ENCODE measurements around the gene CTNNA3. TPM values are rescaled to one million over a fixed set of nuclear protein-coding genes. Genes with fewer than 3 reads are reported as not detected.
"Not testable (repeated sequence)": the region's sequence is repeated elsewhere in the genome, so short reads cannot be mapped to it uniquely, and the experiment has no call there.

CTNNA3 gene
- total RNA-seq, 2 experiments from 2014 or later = 0.30 TPM; not detected in 1

- POLR2A ChIA-PET = no interaction called here
- no peaks in the 10 kb centered on the region for H3K36me3 Mint-ChIP-seq (ENCODE audit: low read depth)
- H3K4me3 Mint-ChIP-seq = no peak overlapping the region
- H3K9me3 Mint-ChIP-seq (ENCODE audit: low read depth) = peaks cover 4% of the 10 kb centered on the region
- no peaks in the 10 kb centered on the region for H3K4me1 Mint-ChIP-seq
- peaks cover 6% of the 10 kb centered on the region for H3K27me3 Mint-ChIP-seq
- CTCF ChIA-PET = interaction anchor here (0.6 kb wide), 1 partner anchor 158 kb away, joined by 3 read pairs; no protein-coding TSS in a partner anchor
- ATAC-seq = no peak
- no peak for DNase-seq
- no peak overlapping the region for H3K27ac Mint-ChIP-seq
- intact Hi-C loops (cut with DNase I, micrococcal nuclease) = no loop called here
Measured at GRCh38 chr10:67433276-67433675, 262.7 kb downstream of the CTNNA3 start.

- POLR2A ChIA-PET = no interaction called here
- intact Hi-C loops (cut with DNase I, micrococcal nuclease) = no loop called here
- peaks cover 1% of the 10 kb centered on the region for H3K9me3 Mint-ChIP-seq (ENCODE audit: low read depth)
- ATAC-seq (no peak), DNase-seq (no peak)
- H3K4me1 Mint-ChIP-seq = no peaks in the 10 kb centered on the region
- no peak overlapping the region for H3K27ac Mint-ChIP-seq
- no peak overlapping the region for H3K4me3 Mint-ChIP-seq
- H3K27me3 Mint-ChIP-seq = peaks cover 2% of the 10 kb centered on the region
- H3K36me3 Mint-ChIP-seq (ENCODE audit: low read depth) = no peaks in the 10 kb centered on the region
- CTCF ChIA-PET = interaction anchor here (0.9 kb wide), 2 partner anchors 118 to 386 kb away, joined by 3 read pairs; no protein-coding TSS in a partner anchor
Measured at GRCh38 chr10:67402620-67403019, 293.4 kb downstream of the CTNNA3 start.

- DNase-seq (no peak), ATAC-seq (no peak)
- Mint-ChIP-seq H3K4me3 (no peak overlapping the region), H3K27ac (no peak overlapping the region), H3K36me3 (ENCODE audit: low read depth) (no peaks in the 10 kb centered on the region), H3K27me3 (peaks cover 2% of the 10 kb centered on the region), H3K9me3 (ENCODE audit: low read depth) (peaks cover 1% of the 10 kb centered on the region), H3K4me1 (no peaks in the 10 kb centered on the region)
- CTCF ChIA-PET = interaction anchor here (0.9 kb wide), 2 partner anchors 119 to 387 kb away, joined by 3 read pairs; no protein-coding TSS in a partner anchor
- POLR2A ChIA-PET = no interaction called here
- intact Hi-C loops (cut with DNase I, micrococcal nuclease) = no loop called here
Measured at GRCh38 chr10:67401711-67402110, 294.3 kb downstream of the CTNNA3 start.

- POLR2A ChIA-PET; H3K27ac Mint-ChIP-seq; DNase-seq; H3K4me1 Mint-ChIP-seq; H3K36me3 Mint-ChIP-seq (ENCODE audit: low read depth); CTCF ChIA-PET; ATAC-seq; H3K9me3 Mint-ChIP-seq (ENCODE audit: low read depth); H3K4me3 Mint-ChIP-seq; intact Hi-C loops (cut with DNase I, micrococcal nuclease): not testable (repeated sequence)
- H3K27me3 Mint-ChIP-seq = peaks cover 12% of the 10 kb centered on the region
Measured at GRCh38 chr10:67386841-67387533, 309.0 kb downstream of the CTNNA3 start.

- Mint-ChIP-seq H3K4me3 (no peak overlapping the region), H3K36me3 (ENCODE audit: low read depth) (no peaks in the 10 kb centered on the region), H3K4me1 (peaks cover 3% of the 10 kb centered on the region), H3K9me3 (ENCODE audit: low read depth) (no peaks in the 10 kb centered on the region), H3K27ac (no peak overlapping the region), H3K27me3 (peaks cover 14% of the 10 kb centered on the region)
- POLR2A ChIA-PET = no interaction called here
- intact Hi-C loops (cut with DNase I, micrococcal nuclease) = no loop called here
- ATAC-seq = no peak
- CTCF ChIA-PET = no interaction called here
- no peak for DNase-seq
Measured at GRCh38 chr10:67386260-67386659, 309.7 kb downstream of the CTNNA3 start.

GRCh38 chr10:67385566-67385965, 310.4 kb downstream of the CTNNA3 start:
- no peaks in the 10 kb centered on the region for H3K36me3 Mint-ChIP-seq (ENCODE audit: low read depth)
- no peak overlapping the region for H3K27ac Mint-ChIP-seq
- peaks cover 3% of the 10 kb centered on the region for H3K4me1 Mint-ChIP-seq
- ATAC-seq (no peak), DNase-seq (no peak)
- ChIA-PET POLR2A (no interaction called here), CTCF (no interaction called here)
- peaks cover 14% of the 10 kb centered on the region for H3K27me3 Mint-ChIP-seq
- intact Hi-C loops (cut with DNase I, micrococcal nuclease) = no loop called here
- no peak overlapping the region for H3K4me3 Mint-ChIP-seq
- no peaks in the 10 kb centered on the region for H3K9me3 Mint-ChIP-seq (ENCODE audit: low read depth)

- no peak overlapping the region for H3K27ac Mint-ChIP-seq
- H3K4me3 Mint-ChIP-seq = no peak overlapping the region
- H3K36me3 Mint-ChIP-seq (ENCODE audit: low read depth) = no peaks in the 10 kb centered on the region
Measured at GRCh38 chr10:67385089-67385488, 310.9 kb downstream of the CTNNA3 start.

GRCh38 chr10:67331121-67331910, 364.7 kb downstream of the CTNNA3 start:
- ATAC-seq (no peak), DNase-seq (no peak)
- no peaks in the 10 kb centered on the region for H3K9me3 Mint-ChIP-seq (ENCODE audit: low read depth)
- ChIA-PET POLR2A (no interaction called here), CTCF (no interaction called here)
- H3K4me3 Mint-ChIP-seq = no peak overlapping the region
- H3K27me3 Mint-ChIP-seq = no peaks in the 10 kb centered on the region
- no peak overlapping the region for H3K27ac Mint-ChIP-seq
- no peaks in the 10 kb centered on the region for H3K4me1 Mint-ChIP-seq
- intact Hi-C loops (cut with DNase I, micrococcal nuclease) = no loop called here
- no peaks in the 10 kb centered on the region for H3K36me3 Mint-ChIP-seq (ENCODE audit: low read depth)

More at GRCh38 chr10:67385089-67385488, 310.9 kb downstream of the CTNNA3 start:
- no peak for DNase-seq
- CTCF ChIA-PET = no interaction called here
- Mint-ChIP-seq H3K4me1 (peaks cover 3% of the 10 kb centered on the region), H3K27me3 (peaks cover 14% of the 10 kb centered on the region), H3K9me3 (ENCODE audit: low read depth) (no peaks in the 10 kb centered on the region)
- intact Hi-C loops (cut with DNase I, micrococcal nuclease) = no loop called here
- no peak for ATAC-seq
- POLR2A ChIA-PET = no interaction called here

GRCh38 chr10:67327626-67328535, 368.1 kb downstream of the CTNNA3 start:
- Mint-ChIP-seq H3K9me3 (ENCODE audit: low read depth) (peaks cover 9% of the 10 kb centered on the region), H3K27me3 (no peaks in the 10 kb centered on the region), H3K27ac (no peak overlapping the region), H3K4me1 (no peaks in the 10 kb centered on the region), H3K4me3 (no peak overlapping the region), H3K36me3 (ENCODE audit: low read depth) (peaks cover 2% of the 10 kb centered on the region)
- no peak for ATAC-seq
- ChIA-PET POLR2A (no interaction called here), CTCF (no interaction called here)
- intact Hi-C loops (cut with DNase I, micrococcal nuclease) = no loop called here
- DNase-seq = no peak

- Mint-ChIP-seq H3K27me3 (peaks cover 4% of the 10 kb centered on the region), H3K36me3 (ENCODE audit: low read depth) (peaks cover 2% of the 10 kb centered on the region), H3K4me1 (no peaks in the 10 kb centered on the region), H3K9me3 (ENCODE audit: low read depth) (peaks cover 5% of the 10 kb centered on the region), H3K4me3 (no peak overlapping the region), H3K27ac (no peak overlapping the region)
- DNase-seq (no peak), ATAC-seq (no peak)
- intact Hi-C loops (cut with DNase I, micrococcal nuclease) = no loop called here
- POLR2A ChIA-PET = no interaction called here
- CTCF ChIA-PET = interaction anchor here (0.8 kb wide), 1 partner anchor 58 kb away, joined by 4 read pairs; no protein-coding TSS in a partner anchor
Measured at GRCh38 chr10:67319976-67320375, 376.0 kb downstream of the CTNNA3 start.

GRCh38 chr10:67308912-67309311, 387.1 kb downstream of the CTNNA3 start:
- ATAC-seq (peak; percentile 57), DNase-seq (no peak)
- Mint-ChIP-seq H3K4me1 (peaks cover 4% of the 10 kb centered on the region), H3K27me3 (peaks cover 6% of the 10 kb centered on the region), H3K36me3 (ENCODE audit: low read depth) (no peaks in the 10 kb centered on the region), H3K27ac (no peak overlapping the region), H3K4me3 (no peak overlapping the region), H3K9me3 (ENCODE audit: low read depth) (peaks cover 8% of the 10 kb centered on the region)
- intact Hi-C loops (cut with DNase I, micrococcal nuclease) = loop anchor here (5.0 to 10.0 kb wide), 2 partner anchors 213 to 216 kb away; no protein-coding TSS in a partner anchor
- POLR2A ChIA-PET = no interaction called here
- CTCF ChIA-PET = no interaction called here

Data from activated CD4-positive, alpha-beta T cell treated with anti-CD3 and anti-CD28 coated beads for 36 hours (primary cell).